ENCODE results near the gene ADAM19.

ADAM19 gene

DNA sequence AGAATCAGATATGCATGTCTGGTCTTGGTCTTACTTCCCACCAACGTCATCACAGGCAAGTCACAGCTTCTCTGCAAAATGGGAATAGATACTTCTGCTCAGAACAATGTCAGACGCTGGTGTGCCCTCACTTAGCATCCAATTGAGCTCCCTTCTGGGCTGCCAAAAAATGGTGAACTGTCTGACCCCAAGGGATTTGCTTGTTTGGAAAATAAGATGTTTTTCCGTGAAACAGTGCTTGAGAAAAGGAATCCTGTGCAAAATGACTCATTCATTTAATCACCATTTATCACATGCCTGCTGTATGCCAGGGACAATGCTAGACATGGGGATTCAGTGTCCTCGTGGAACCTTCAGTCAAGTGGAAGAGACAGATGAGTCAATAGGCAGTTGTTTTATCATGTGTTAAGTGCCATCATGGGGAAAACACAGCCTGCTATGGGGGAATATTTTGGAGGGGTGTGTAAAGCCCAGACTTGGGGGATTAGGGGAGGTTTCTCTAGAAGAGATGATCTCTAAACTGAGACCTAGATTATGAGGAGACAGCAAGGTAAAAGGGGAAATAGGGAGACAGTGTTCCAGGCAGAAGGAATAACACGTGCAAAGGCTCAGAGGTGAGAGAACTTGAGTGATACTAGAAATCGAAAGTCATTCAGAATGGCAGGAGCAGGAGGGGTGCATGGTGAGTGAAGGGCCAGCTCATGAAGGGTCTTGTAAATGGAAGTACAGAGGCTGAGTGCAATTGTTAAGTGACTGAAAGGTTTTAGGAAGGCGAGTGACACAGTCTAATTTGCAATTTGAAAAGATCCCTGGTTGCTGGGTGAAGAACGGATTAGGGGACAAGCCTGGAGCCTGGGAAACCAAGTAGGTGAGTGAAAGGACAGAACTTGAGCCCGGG is 111.7 kb downstream of the ADAM19 start:
- DNase-seq (ENCODE audit: low read depth in 1 of 2, low spot score in 1 of 2): no peak

DNA sequence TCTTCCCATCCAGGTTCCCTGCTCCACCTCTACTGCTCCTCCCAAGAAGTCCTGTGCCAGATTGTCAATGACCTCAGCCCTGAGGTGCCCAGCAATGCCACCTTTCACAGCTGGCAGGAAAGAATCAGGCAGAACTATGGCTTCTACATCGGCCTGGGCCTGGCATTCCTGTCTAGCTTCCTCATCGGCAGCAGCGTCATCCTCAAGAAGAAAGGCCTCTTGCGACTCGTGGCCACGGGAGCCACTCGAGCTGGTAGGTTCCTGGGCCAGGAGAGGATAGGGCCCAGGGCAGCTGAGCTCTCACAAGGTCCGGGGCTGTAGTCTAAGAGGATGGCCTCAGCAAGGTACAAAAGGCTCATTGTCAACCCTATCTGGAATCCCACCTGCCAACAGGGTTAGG is 112.5 kb downstream of the ADAM19 start:
- no peak for DNase-seq (ENCODE audit: low read depth in 1 of 2, low spot score in 1 of 2)

DNA sequence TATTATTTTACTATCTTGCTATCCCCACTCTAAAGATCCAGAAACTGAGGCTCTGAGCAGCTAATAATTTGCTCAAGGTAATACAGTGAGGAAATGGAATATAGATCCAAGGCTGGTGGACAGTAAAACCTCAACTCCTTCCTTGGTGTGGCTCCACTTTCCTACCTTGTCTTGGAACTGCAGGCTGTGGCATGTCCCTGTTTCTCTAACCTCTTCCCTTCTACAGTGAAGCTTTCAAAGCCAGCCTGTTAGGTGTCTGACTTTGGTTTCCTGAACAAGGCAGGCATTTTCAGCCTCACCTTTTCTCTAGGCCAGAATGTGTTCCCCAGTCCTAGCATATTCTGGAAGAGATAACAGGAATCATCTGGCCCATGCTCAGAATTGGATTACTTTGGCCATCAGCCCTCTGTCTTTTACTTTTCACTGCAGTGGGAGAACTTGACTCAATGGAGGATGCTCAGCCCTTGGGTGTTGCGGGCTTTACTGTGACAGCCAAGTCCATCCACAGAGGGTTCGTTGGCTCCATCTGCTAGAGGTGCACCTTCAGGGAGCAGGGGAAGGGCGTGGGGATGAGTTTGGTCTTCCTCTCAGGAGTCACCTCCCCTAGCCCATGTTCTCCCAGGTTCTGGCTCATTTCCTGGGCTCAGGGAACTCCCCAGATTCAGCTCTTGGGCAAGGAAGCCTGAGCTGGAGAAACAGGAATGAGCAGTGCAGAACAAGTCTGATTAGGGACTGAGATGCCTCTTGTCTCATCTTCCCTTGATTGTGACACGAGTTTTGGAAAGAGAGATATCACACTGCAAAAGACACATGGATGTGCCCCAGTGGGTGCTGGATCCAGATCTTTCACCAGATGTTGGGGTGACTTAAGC is 114.4 kb downstream of the ADAM19 start:
- DNase-seq (ENCODE audit: low read depth in 1 of 2, low spot score in 1 of 2): no peak

DNA sequence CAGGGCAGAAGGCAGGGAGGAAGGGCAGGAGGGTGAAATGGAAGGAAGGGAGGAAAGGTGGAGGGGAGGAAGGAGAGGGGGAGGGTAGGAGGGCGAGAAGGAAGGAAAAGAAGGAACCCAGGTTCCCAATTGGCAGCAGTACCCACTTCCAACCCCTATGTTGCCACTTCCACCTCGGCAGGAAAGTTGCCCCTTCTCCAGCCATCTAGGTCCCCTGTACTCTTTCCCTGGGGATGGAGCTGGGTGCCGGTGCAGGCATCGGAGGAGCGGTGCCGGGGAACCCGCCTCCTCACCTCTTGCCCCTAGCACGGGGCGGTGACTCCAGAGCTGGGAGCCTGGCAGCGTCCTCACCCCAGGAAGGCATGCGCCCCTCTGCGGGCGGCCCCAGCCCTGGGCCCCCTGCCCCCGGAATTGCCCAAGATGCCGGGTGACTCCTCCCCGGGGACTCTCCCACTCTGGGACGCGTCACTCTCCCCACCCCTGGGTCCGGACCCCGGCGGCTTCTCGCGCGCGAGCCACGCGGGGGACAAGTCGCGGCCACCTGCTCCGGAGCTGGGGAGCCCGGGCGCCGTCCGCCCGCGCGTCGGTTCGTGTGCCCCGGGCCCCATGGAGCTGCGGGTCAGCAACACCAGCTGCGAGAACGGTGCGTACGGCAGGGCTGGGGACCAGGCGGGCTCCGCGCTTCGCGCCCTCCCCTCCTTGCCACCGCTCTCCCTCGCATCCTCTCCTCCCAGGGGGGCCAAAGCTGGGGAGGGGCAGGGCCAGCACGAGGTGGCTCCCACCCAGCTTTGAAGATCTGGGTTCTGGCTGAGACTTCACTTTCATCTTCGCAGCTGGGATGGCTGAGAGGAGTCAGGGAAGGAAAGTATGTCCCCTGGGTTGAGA is 115.6 kb downstream of the ADAM19 start, which contains the start of gene NIPAL4:
NIPAL4 (plus strand) TSS at position 499 of the 885 bp plus-strand sequence; CDS start at position 607, 108 bp downstream.
- peak in 1 of 2 donors; percentile 25 for DNase-seq (ENCODE audit: low read depth in 1 of 2, low spot score in 1 of 2)

DNA sequence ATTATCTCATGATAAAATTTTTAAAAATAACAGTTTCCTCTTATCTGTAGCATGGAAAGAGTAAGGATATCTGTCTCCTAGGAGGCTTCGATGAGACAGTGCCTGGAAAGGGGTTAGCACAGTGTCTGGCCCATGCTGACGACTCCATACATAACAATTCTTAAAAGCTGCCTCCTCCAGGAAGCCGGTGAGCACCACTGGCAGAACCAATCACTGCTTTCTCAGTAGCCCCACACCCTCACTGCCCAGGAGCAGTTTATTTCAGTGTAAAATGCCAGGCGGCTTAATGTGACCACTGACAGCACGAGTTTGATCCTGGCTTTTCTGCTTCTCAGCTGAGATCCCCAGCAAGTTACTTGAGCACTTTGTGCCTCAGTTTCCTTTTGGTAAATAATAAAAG is 116.7 kb downstream of the ADAM19 start:
- no peak for DNase-seq (ENCODE audit: low read depth in 1 of 2, low spot score in 1 of 2)

DNA sequence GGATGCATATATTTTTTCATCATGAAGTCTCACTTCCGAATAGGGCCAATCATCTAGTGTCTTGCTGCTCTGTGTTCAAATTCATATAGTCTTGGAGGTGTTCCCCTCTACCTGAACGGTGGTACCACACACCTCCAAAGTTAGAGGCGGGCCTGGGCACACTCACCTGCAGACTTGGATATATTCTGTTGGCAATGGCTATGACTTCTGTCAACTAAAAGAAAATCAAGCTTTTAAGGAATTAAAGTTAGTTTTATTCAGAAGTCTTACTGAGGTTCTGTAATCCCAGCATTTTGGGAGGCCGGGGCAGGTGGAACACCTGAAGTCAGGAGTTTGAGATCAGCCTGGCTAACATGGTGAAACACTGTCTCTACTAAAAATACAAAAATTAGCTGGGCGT is 118.2 kb downstream of the ADAM19 start:
- DNase-seq (ENCODE audit: low read depth in 1 of 2, low spot score in 1 of 2): no peak

DNA sequence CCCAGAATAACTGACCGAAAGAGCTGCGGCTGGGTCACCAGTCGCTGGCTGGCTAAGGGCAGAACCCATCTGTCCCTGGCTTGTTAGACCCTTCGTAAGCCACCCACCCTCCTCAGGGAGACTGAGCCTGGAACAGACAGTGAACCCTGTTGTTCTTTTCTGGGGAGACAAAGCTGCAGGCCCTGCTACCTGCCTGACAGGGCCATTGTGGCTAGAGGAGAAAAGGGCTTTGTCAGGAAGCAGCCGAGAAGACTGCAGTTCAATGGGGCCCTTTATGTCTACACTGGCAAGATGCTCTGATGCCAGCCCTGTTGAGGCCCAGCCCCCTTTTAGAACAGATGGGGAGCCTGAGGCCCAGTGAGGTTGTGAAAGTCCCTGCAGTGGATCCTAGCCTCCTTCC is 119.3 kb downstream of the ADAM19 start:
- DNase-seq (ENCODE audit: low read depth in 1 of 2, low spot score in 1 of 2): no peak

DNA sequence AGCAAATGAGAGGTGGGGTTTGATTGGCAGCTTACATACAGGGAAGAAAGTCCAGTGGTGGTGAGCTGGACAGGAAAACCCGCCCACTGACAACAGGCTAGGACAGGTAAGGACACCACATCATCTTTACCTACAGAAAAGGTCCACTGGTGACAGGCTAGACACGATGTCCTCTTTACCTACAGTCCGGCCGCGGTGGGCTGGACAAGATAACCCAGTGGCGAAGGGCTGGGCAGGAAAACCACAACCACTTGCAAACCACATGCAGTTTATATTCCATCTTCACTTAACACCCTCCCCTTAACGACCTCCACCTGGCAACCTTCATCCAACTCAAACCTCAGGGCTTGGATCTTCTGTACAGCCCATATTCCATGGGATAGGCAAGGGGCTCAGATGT is 120.5 kb downstream of the ADAM19 start:
- no peak for DNase-seq (ENCODE audit: low read depth in 1 of 2, low spot score in 1 of 2)

DNA sequence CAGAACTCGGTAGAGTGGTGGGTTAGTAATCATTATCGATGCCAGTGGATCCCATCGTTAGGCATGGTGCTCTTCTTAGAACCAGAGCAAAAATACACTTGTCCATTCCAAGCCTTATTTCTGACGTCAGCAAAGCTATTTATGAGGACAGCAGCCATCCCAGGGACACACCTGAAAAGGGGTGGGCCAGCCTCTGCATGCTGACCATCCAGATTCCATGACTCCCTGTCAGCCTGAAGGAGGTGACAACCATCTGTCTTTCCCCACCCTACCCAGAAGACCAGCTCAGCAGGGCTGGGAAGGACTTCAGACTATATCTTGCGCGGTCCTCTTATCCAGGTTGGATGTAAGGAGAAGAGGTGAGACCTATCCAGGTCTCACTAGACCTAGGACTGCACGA is 121.3 kb downstream of the ADAM19 start:
- DNase-seq (ENCODE audit: low read depth in 1 of 2, low spot score in 1 of 2): no peak

DNA sequence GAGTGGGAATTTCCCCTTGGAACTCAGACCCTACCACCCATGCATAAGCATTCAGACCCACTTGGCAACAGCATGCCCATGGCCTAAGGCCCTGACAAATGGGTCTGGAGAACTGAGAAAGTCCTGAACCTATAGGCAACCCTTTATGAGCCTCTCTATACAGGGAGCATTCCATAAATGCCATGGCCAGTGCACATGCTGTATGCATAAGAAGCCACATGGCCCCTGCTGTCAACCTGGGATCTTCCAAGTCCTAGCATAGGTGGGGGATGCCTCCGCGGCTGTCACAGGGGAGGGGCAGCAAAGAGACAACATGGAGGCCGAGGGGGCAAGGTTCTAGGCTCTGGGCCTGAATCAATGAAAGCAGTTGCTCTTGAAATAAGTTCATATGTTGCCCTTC is 123.8 kb downstream of the ADAM19 start:
- DNase-seq (ENCODE audit: low read depth in 1 of 2, low spot score in 1 of 2): no peak

DNA sequence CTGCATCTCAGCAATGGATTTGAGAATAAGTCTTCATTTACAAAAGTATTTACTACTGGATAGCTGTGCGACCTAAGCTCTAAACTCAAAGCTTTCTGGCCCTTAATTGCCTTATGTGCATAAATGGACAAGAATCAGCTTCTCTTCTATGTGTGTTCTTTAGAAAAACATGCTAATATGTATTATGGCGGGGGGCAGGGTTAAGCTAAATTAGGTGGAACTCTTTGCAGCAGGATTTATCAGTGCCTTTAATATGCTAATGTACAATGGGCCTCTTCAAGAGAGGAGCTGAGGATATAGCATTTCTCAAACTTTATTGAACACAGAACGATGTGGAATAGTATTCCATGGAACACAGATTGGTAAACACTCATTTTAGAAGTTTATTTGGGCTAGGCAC is 125.6 kb downstream of the ADAM19 start:
- no peak for DNase-seq (ENCODE audit: low read depth in 1 of 2, low spot score in 1 of 2)

DNA sequence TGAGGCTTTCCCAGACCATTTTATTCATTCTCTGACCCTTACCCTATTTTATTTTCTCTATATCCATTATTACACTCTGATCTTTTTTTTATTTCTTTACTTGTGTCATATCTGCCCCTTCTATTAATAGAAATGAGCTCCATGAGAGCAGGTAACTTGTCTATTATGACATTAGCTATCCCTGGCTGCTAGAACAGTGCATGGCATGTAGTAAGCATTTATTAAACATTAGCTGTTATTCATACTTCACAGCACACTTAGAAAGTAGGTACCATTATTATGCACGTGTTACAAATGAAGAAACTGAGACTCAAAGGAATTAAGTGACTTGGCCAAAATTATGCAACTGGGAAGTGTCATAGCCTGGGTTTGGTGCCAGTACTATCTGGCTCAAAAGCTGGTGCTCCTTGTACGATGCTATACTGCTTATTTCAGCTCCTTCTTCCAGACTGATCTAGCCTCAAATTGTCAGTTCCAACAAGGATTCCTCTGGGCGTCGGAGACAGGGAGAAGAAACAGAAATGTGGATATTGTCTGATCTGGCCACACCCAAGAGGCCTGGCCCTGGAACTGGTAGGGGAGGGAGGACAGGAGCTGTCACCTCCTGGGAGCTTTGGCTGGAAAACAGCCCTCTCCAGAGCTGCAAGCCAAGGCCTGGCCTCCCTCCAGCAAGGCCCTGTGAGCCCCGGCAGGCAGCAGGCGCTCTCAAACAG is 126.4 kb downstream of the ADAM19 start:
- DNase-seq (ENCODE audit: low read depth in 1 of 2, low spot score in 1 of 2): no peak

DNA sequence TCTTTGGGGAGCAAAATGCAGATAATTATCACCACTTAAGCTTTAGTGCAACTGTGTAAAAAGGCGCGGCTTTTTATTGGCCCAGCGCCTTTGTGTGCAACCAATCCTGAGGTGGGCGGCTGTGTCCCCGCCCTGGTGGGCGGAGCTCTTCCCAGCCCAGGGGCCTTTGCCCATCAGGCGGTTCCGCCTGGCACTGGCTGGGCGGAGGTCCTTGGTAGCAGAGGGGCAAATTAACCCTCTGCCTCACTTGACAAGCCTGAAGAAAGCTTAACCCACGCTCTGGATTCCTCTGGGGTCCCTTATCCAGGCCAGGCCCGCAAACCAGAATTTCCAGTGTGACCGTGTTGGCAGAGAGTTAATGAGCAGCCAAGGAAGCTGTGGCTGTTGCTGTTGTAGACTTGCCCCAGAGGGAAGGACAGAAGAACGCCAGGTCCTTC is 128.4 kb downstream of the ADAM19 start:
- no peak for DNase-seq (ENCODE audit: low read depth in 1 of 2, low spot score in 1 of 2)

DNA sequence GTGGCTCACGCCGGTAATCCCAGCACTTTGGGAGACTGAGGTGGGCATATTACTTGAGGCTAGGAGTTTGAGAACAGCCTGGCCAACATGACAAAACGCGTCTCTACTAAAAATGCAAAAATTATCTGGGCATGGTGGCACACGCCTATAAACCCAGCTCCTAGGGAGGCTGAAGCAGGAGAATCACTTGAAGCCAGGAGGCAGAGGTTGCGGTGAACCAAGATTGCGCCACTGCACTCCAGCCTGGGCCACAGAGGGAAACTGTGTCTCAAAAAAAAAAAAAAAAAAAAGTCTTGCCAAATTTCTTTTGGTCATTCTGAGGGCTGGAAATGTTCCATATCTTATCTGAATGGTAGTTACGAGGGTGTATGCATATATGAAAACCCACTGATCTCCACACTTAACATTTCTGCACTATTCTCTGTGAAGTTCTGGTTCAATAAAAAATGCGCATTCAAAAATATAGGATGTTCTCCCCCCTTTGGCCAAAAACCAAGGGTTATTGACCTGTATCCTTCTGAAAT is 129.1 kb downstream of the ADAM19 start:
- DNase-seq (ENCODE audit: low read depth in 1 of 2, low spot score in 1 of 2): no peak

DNA sequence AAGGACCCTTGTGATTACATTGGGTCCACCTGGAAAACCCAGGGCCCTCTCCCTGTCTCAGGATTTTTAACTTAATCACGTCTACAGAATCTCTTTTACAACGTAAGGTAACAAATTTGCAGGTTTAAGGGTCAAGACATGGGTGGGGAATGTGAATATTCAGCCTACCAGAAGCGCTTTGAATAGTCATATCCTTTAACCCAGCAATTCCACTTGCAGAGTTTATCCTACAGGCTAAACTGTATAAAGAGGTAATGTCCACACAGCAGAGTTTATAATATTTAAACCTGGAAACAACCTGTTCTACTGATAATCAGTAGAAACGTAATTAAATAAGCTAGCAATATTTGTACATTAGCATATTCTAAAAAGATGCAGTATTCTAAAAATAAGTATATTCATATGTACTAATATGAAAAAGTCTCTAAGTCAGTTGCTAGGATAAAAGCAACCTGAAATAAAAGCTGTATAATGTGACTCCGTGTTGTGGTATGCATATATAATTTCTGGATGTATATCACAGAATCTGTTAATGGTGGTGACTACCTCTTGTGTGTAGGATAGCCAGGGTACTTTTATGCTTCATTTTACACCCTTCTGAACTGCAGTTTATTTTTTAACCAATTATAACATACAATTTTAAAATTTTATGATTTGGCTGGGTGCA is 129.7 kb downstream of the ADAM19 start:
- DNase-seq (ENCODE audit: low read depth in 1 of 2, low spot score in 1 of 2): no peak

DNA sequence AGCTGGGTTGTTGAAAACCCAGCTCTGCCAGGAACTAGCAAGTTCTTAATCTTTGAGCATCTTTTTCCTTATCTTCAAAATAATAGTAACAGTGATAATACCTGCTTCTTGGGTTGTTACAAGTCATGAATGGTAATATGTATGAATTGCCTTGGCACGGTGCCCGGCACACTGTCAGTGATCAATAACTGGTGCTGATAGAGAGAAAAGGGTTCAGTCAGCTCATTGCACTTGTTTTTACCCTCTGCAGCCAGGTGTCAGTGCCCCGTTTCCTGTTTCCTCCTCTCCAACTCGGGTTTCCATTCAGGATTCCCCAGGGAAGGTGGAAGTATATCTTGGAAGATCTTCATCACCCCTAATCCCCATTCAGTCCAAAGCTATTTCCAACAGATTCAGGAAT is 131.4 kb downstream of the ADAM19 start:
- DNase-seq (ENCODE audit: low read depth in 1 of 2, low spot score in 1 of 2): no peak

DNA sequence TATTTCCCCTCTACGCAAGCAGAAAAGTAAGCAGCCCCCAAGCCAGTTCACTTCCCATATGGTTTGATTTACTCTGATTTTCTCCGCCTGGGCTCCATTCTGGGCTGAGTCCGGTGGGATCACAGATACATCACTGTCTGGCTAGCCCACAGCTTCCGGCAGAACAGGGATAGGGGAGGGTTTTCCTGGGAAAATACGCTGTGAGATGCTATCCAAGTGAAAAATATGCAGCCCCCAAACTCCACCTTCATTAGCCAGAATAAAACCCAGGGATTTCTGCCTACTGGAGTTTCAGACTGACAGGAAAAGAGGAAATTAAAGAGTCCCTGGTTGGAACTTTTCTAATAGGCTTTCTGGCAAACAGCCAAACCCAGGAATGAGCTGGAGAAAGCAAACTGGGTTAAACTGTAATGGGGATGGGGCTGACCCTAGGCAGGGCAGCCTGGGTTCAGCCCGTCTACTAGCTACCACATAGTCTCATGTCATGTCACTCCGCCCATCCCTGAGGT is 132.5 kb downstream of the ADAM19 start:
- DNase-seq (ENCODE audit: low read depth in 1 of 2, low spot score in 1 of 2): no peak

DNA sequence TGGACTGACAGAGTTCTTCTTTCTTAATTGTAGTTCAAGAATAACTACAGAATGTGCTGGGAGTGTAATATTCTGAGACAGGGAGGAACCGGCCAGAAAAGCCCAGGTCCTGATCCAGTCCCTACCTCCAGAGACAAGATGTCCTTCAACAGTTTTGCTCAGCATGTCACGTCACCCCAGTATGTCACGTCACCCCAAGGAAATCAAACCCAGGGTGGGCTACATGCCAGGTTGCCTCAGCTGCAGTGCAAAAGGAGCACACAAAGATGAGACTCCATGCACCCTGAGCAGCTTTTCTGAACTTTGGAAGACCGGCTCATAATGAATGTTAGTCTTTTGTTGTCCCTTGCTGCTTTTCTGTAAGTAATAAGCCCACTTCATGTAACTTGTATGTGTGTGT is 141.5 kb downstream of the ADAM19 start:
- DNase-seq (ENCODE audit: low read depth in 1 of 2, low spot score in 1 of 2): no peak

DNA sequence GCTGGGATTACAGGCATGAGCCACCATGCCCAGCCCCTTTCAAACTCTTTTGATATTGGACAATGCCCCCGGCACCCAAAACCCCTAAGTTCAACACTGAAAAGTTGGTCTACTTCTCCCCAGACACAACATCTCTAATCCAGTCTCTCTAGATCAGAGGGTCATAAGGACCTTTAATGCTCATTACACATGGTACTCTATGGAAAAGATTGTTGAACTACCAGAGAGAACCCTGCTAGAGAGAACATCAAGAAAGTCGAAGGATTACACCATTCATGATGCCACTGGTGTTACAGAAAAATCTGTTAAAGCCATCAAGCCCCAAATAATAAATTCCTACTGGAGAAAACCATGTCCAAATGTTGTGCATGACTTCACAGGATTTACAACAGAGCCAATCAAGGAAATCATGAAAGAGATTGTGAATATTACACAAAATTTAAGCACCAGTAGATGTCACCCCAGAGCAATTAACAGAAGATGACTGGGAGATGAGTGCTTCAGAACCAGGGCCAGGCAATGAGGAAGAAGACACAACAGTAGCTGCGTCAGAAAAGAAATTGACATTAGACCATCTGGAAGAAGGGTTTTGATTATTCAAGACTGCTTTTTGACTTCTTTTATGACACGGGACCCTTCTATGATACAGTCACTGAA is 143.9 kb downstream of the ADAM19 start:
- peak in 1 of 2 donors; percentile 47 for DNase-seq (ENCODE audit: low read depth in 1 of 2, low spot score in 1 of 2)
